ENCODE measurements around the gene FBXW11.
"Not testable (repeated sequence)": the region's sequence is repeated elsewhere in the genome, so short reads cannot be mapped to it uniquely, and the experiment has no call there.

The FBXW11 gene

DNA sequence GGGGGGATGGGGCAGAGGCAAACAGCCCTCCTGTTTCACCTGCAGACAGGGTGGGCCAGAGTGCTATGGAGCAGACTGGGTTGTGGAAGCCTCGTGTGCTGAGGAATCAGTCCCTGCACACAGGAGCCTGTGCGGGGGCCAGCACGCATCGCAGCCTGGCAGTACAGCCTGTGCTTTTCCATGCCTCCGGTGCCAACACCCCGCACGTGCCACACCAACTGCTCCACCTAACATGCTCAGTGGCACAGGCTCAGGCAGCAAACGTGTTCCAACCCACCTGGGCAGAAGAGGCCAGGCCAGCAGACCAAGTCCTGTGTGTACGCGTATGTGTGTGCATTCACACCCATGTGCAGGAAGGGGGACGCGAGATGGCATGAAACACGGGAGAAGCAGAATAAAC is 37.4 kb upstream of the FBXW11 start:
- Histone ChIP-seq H3K4me3 (no peak overlapping the region), H3K27ac (no peak overlapping the region)
- TF ChIP-seq, protein P1, sequence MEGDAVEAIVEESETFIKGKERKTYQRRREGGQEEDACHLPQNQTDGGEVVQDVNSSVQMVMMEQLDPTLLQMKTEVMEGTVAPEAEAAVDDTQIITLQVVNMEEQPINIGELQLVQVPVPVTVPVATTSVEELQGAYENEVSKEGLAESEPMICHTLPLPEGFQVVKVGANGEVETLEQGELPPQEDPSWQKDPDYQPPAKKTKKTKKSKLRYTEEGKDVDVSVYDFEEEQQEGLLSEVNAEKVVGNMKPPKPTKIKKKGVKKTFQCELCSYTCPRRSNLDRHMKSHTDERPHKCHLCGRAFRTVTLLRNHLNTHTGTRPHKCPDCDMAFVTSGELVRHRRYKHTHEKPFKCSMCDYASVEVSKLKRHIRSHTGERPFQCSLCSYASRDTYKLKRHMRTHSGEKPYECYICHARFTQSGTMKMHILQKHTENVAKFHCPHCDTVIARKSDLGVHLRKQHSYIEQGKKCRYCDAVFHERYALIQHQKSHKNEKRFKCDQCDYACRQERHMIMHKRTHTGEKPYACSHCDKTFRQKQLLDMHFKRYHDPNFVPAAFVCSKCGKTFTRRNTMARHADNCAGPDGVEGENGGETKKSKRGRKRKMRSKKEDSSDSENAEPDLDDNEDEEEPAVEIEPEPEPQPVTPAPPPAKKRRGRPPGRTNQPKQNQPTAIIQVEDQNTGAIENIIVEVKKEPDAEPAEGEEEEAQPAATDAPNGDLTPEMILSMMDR (IDR thresholded peaks at IDR 0.05): no peak
- DNase-seq (ENCODE audit: low spot score): no peak

DNA sequence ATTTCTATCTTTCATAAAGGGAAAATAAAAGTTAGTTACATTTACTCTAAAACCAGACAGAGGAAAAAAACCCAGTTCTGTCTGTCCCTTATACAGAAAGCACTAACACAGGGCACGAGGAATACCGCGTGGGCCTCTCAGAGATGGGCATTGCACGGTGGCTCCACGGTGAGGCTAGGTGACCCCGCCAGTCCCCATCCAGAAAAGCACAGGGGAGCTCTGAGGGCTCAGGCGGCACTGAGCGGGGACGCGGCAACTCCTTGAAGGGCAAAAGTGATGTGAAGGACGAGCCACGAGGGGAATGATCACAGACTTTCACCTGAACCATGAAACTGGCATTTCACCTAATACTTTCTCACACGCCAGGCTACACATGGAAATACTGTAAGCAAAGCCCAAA is 35.7 kb upstream of the FBXW11 start:
- H3K27ac ChIP-seq: no peak overlapping the region
- TF ChIP-seq, protein P1 (IDR thresholded peaks at IDR 0.05): no peak

DNA sequence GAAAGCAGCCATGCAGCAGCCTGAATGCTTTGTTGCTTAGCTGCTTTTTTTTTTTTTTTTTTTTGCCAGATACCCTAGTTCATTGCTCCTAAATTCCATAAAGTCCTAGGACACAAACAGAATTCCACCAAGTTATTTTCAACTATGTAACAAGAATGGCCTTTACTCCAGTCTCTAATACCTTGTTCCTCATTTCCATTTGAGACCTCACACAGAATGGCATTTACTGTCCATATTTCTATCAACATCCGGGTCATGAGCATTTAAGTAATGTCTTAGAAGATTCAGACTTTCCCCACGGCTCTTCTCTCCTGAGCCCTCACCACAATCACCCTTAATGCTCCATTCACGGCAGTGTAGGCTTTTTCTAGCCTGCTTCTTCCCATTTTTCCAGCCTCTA is 31.7 kb upstream of the FBXW11 start:
- TF ChIP-seq, protein P1 (IDR thresholded peaks at IDR 0.05): no peak
- no peak for DNase-seq (ENCODE audit: low spot score)
- Histone ChIP-seq H3K27ac (no peak overlapping the region), H3K4me3 (no peak overlapping the region)

More for the DNA sequence above, 35.7 kb upstream of the FBXW11 start:
- H3K4me3 ChIP-seq: no peak overlapping the region
- no peak for DNase-seq (ENCODE audit: low spot score)

DNA sequence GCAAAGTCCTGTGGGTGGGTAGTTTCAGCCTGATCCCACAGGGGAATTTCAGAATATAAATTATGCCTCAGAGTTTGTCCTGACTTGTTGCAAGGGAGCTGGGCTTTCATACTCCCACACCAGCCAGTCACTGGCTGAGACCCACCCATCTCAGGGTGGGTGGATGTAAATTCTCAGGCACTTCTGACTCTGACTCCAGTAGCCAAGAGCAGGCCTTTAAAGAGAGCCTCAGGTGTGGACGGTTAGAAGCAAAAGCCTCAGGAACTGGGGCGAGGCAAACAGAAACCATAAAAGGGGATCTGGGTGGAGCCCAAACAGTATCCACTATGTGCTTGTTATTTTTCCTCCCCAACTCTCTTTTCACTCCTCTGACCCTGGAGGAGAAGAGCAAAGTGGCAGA is 28.6 kb upstream of the FBXW11 start:
- DNase-seq (ENCODE audit: low spot score): no peak
- Histone ChIP-seq H3K27ac (no peak overlapping the region), H3K4me3 (no peak overlapping the region)
- TF ChIP-seq, protein P1 (IDR thresholded peaks at IDR 0.05): no peak

DNA sequence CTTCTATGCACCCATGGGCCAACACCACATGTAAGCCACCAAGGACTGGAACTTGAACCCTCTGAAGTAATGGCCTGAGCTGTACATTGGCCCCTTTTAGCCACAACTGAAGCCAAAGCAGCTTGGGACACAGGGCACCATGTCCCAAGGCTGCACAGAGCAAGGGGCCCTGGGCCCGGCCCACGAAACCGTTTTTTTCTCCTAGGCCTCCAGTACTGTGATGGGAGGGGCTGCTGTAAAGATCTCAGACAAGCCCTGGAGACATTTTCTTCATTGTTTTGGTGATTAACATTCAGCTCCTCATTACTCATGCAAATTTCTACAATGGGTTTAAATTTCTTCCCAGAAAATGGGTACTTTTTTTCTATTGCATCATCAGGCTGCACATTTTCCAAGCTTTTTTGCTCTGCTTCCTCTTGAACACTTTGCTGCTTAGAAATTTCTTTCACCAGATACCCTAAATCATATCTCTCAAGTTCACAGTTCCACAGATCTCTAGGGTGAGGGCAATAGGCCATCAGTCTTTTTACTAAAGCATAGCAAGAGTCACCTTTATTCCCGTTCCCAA is 25.5 kb upstream of the FBXW11 start:
- DNase-seq (ENCODE audit: low spot score): no peak
- TF ChIP-seq, protein P1 (IDR thresholded peaks at IDR 0.05): no peak
- Histone ChIP-seq H3K27ac (no peak overlapping the region), H3K4me3 (no peak overlapping the region)

DNA sequence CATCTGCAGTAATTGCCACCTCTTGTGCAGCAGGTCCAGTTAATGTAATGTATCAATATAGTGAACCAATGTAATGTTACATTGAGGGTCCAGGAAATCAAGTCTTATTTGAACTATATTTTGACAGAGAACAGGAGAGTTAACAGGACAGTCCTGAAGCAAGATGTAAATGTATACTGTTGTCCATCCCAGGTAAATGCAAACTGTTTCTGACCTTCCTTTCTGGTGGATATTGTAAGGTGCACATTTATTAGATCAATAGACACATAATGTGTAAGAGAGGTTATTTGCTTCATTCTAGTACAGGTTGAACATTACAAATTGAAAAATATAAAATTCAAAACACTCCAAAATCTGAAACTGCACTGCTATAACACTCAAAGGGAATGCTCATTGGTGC is 23.4 kb upstream of the FBXW11 start:
- TF ChIP-seq, protein P1 (IDR thresholded peaks at IDR 0.05): no peak
- DNase-seq (ENCODE audit: low spot score): no peak
- no peak overlapping the region for H3K27ac ChIP-seq
- no peak overlapping the region for H3K4me3 ChIP-seq

DNA sequence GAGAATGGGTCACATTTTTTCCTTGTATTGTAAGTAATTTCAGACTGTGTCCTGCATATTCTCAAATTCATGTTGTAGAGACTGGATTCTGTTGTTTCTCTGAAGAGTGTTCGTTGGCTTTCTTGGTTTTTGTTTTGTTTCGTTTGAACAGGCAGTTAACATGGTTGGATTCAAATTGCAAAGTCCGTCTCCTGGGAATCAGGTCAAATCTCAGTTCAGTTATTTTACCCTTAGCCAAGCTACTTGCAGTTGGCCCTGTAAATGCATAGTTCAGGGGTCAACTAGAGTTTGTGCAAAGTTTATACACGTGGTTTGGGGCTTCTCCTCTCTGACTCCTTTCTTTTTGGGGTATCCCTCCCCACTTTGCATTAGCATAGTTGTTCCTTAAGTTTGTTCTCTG is 21.7 kb upstream of the FBXW11 start:
- H3K27ac ChIP-seq: no peak overlapping the region
- DNase-seq (ENCODE audit: low spot score): no peak
- no peak overlapping the region for H3K4me3 ChIP-seq
- TF ChIP-seq, protein P1 (IDR thresholded peaks at IDR 0.05): no peak

DNA sequence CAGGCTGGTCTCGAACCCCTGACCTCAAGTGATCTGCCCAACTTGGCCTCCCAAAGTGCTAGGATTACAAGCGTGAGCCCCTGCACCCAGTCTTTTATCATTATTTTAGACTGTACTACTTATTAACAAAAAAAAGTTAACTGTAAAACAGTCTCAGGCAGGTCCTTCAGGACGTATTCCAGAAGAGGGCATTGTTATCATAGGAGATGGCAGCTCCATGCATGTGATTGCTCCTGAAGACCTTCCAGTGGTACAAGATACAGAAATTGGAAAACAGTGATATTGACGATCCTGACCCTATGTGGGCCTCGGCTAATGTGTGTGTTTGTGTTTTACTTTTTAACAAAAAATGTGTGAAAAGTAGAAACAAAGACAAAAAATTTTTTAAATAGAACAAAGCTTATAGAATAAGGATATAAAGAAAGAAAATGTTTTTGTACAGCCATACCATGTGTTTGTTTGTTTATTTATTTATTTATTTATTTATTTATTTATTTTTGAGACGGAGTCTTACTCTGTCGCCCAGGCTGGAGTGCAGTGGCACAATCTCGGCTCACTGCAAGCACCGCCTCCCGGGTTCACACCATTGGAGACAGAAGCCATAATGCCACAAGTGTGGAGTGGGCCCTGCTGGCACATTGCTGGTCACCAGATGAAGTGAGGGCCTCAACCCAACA is 13.8 kb upstream of the FBXW11 start:
- H3K4me3 ChIP-seq; H3K27ac ChIP-seq; DNase-seq (ENCODE audit: low spot score): not testable (repeated sequence)

Measured in coronary artery (tissue), 2 donors.